UCSD-AML1 (cell line): ENCODE results near the gene BFSP2.
"Not testable (repeated sequence)": the region's sequence is repeated elsewhere in the genome, so short reads cannot be mapped to it uniquely, and the experiment has no call there.

Experiments used
- DNase-seq: peaks from one replicate; lab custom pipeline; 2025; ENCODE audit not compliant: unreplicated experiment; lab: John Stamatoyannopoulos, UW

Gene BFSP2

GRCh38 chr3:133506215-133506901 lies 106.5 kb downstream of the BFSP2 start:
- DNase-seq, result no peak

- no peak for DNase-seq
Observed at GRCh38 chr3:133509488-133509887, 109.6 kb downstream of the BFSP2 start.

- no peak for DNase-seq
Observed at GRCh38 chr3:133512416-133513089, 112.7 kb downstream of the BFSP2 start.

GRCh38 chr3:133514418-133514817 lies 114.6 kb downstream of the BFSP2 start:
- DNase-seq, result no peak

GRCh38 chr3:133515127-133515526 lies 115.3 kb downstream of the BFSP2 start:
- DNase-seq, result no peak

GRCh38 chr3:133520286-133520685 lies 120.4 kb downstream of the BFSP2 start:
- DNase-seq, result no peak

- not testable (repeated sequence) for DNase-seq
Observed at GRCh38 chr3:133520938-133521337, 121.1 kb downstream of the BFSP2 start.

GRCh38 chr3:133521946-133522345 lies 122.1 kb downstream of the BFSP2 start:
- DNase-seq, result no peak

GRCh38 chr3:133523758-133524157 lies 123.9 kb downstream of the BFSP2 start:
- DNase-seq, result not testable (repeated sequence)
